ENCODE measurements around the gene NHLH2.
A peak's percentile ranks its signal among the peaks of the same experiment; 100 is the strongest.

Gene NHLH2

GRCh38 chr1:115840605-115841460, at the start of gene NHLH2:
NHLH2 (minus strand) TSS chr1:115841126; CDS start chr1:115838372, 2,754 bp downstream.
- DNase-seq = peak; percentile 89 to 95

- no peak for DNase-seq
These were observed 49.7 kb upstream of the NHLH2 start for GRCh38 chr1:115890580-115890979.

GRCh38 chr1:115888976-115889375, 48.0 kb upstream of the NHLH2 start:
- DNase-seq = no peak

GRCh38 chr1:115882913-115883902, 42.3 kb upstream of the NHLH2 start:
- no peak for DNase-seq

- DNase-seq = no peak
These were observed 40.2 kb upstream of the NHLH2 start for GRCh38 chr1:115880981-115881672.

- peak; percentile 3 to 37 for DNase-seq
These were observed 39.1 kb upstream of the NHLH2 start for GRCh38 chr1:115879977-115880376.

GRCh38 chr1:115877511-115877910, 36.6 kb upstream of the NHLH2 start:
- peak in 1 of 2 experiments; percentile 46 for DNase-seq

GRCh38 chr1:115874904-115875303, 34.0 kb upstream of the NHLH2 start:
- no peak for DNase-seq

- DNase-seq = no peak
These were observed 33.6 kb upstream of the NHLH2 start for GRCh38 chr1:115874497-115874896.

GRCh38 chr1:115873184-115873583, 32.3 kb upstream of the NHLH2 start:
- no peak for DNase-seq

- no peak for DNase-seq
These were observed 28.1 kb upstream of the NHLH2 start for GRCh38 chr1:115869064-115869463.

GRCh38 chr1:115867216-115867615, 26.3 kb upstream of the NHLH2 start:
- DNase-seq = no peak

- DNase-seq = no peak
These were observed 24.9 kb upstream of the NHLH2 start for GRCh38 chr1:115865704-115866380.

- no peak for DNase-seq
These were observed 21.5 kb upstream of the NHLH2 start for GRCh38 chr1:115862403-115862802.

- DNase-seq = no peak
These were observed 13.1 kb upstream of the NHLH2 start for GRCh38 chr1:115854005-115854404.

GRCh38 chr1:115850937-115851336, 10.0 kb upstream of the NHLH2 start:
- DNase-seq = no peak

GRCh38 chr1:115847787-115848186, 6.9 kb upstream of the NHLH2 start:
- DNase-seq = no peak

GRCh38 chr1:115842948-115843347, 2.0 kb upstream of the NHLH2 start:
- DNase-seq = peak; percentile 51 to 78

GRCh38 chr1:115839679-115840237, 1.2 kb downstream of the NHLH2 start:
- DNase-seq = peak in 1 of 2 experiments; percentile 49

- peak; percentile 51 to 65 for DNase-seq
These were observed 1.8 kb downstream of the NHLH2 start for GRCh38 chr1:115839029-115839678.

GRCh38 chr1:115838431-115839028, 2.4 kb downstream of the NHLH2 start:
- DNase-seq = peak in 1 of 2 experiments; percentile 37

All from NCI-H524 (cell line).